Heart right ventricle (tissue), 16 donors: ENCODE measurements around the gene MS4A10. TPM values are rescaled to one million over a fixed set of nuclear protein-coding genes. Genes with fewer than 3 reads are reported as not detected.

ENCODE experiments used
- ATAC-seq, 8 donors: fragments of 200-7000 bp; cut with Tn5 transposase; one replicate each; pipeline ENCODE4 v1.9.1; 2020; ENCODE audit warnings: mild to moderate bottlenecking in 8 of 8, moderate library complexity in 8 of 8, moderate number of reproducible peaks in 1 of 8
- DNase-seq, 2 donors: peaks; one replicate each; pipeline ENCODE4 v3.0.0-alpha.2; 2020
- H3K27ac ChIP-seq, 10 donors: fragments of 200-600 bp; sonication (generic) in 2 of 10; one replicate each; pipeline versions ENCODE4 v1.5.0 to v1.8.0; 2020 to 2022; ENCODE audit warnings: mild to moderate bottlenecking in 3 of 10
- H3K27me3 ChIP-seq, 7 donors: fragments of 200-600 bp; one replicate each; pipeline ENCODE4 v1.8.0; 2021 to 2022; ENCODE audit warnings: mild to moderate bottlenecking in 2 of 7
- H3K36me3 ChIP-seq, 9 donors: fragments of 200-600 bp; sonication (generic) in 1 of 9; one replicate each; pipeline versions ENCODE4 v1.5.0 to v1.8.0; 2020 to 2022; ENCODE audit warnings: mild to moderate bottlenecking in 2 of 9
- H3K4me1 ChIP-seq, 9 donors: fragments of 200-600 bp; sonication (generic) in 1 of 9; one replicate each; pipeline versions ENCODE4 v1.5.0 to v1.8.0; 2020 to 2022; ENCODE audit warnings: mild to moderate bottlenecking in 4 of 9
- H3K4me3 ChIP-seq, 10 donors: fragments of 200-600 bp; sonication (generic) in 2 of 10; one replicate each; pipeline versions ENCODE4 v1.5.0 to v1.8.0; 2020 to 2022; ENCODE audit warnings: mild to moderate bottlenecking in 7 of 10, moderate library complexity in 2 of 10
- H3K9me3 ChIP-seq, 11 donors: fragments of 200-600 bp in 10 of 11; sonication (generic) in 2 of 11; one replicate each; pipeline versions ENCODE4 v1.5.0 to v1.8.0; 2013 to 2022; ENCODE audit warnings: mild to moderate bottlenecking in 2 of 11, control low read depth in 1 of 11, moderate library complexity in 1 of 11
- WGBS, 2 donors: extraction: QIAGEN DNeasy Blood & Tissue Kit; methylation state at CpG; one replicate each; pipeline ENCODE4 v1.1.7; 2013; ENCODE audit warnings: inconsistent platforms in 1 of 2; 5-methylcytosine and 5-hydroxymethylcytosine counted together
- intact Hi-C, 10 donors: fragments of 100-400 bp; cut with DNase I; formaldehyde crosslinking; loops; one replicate each; pipeline versions ENCODE4 v1.11.1 to v1.14.2; 2022
- polyA plus RNA-seq, 2 donors: library from polyadenylated mRNA; stranded (reverse); fragments of 200-250 nt; gene quantifications; one replicate each; pipeline ENCODE4 v1.2.3, GENCODE V29; 2013
- total RNA-seq, 10 donors: library from RNA; stranded (reverse); fragmentation: NEBNext Ultra II Directional in 3 of 10; extraction: Animal tissue kit (Norgen Biotek cat#: 25700) in 3 of 10; gene quantifications; one replicate each; pipeline versions ENCODE4 v1.2.1 to v1.2.4, GENCODE V29; 2021 to 2023
- TF ChIP-seq, protein P1 (sequence below), 9 donors: fragments of 200-600 bp; sonication (generic) in 2 of 9; IDR thresholded peaks; one replicate each; pipeline versions ENCODE4 v1.5.0 to v1.8.0; 2021 to 2022; ENCODE audit warnings: antibody characterized with exemption in 9 of 9, mild to moderate bottlenecking in 5 of 9, moderate library complexity in 1 of 9
- donor health status: Arrhythmogenic right ventricular cardiomyopathy.
- donor health status: ischemic (EF 13 %, LVEDD 7.1; RV severe dilation, severe dysfunction).
- donor health status: healthy with polysubstance abuse.
- donor health status: DM: no; HTN: yes; CAD: no.
- donor health status: DM: no; HTN: no; CAD: no.
- donor health status: ischemic (EF 25% LVEDD 6.9; RV normal size, moderate dysfunction).
- donor health status: ischemic (EF 25% LVEDD 5.7; RV mildly dilated, moderate dysfunction).
- donor health status: healthy.
- donor health status: DM: yes; HTN: yes; CAD: no.
- donor health status: Ischemic cardiomyopathy.
- donor health status: ischemic (EF 35%, LVEDD 5.7; RV mildly dilated, moderate dysfunction).
- donor health status: nonischemic (EF 11% LVEDD 7.7; RV severe dilation, severe dysfunction).
- donor health status: DM: yes; HTN: yes; CAD: no.
- donor health status: PGD.
- donor health status: ischemic (EF 29% LVEDD 5.4; RV normal size, mild dysfunction).
- donor health status: nonischemic (EF 23%, LVEDD 6.1; RV moderate dilation, normal function).

MS4A10 gene
- total and polyA plus RNA-seq, 12 donors, result not detected

DNA sequence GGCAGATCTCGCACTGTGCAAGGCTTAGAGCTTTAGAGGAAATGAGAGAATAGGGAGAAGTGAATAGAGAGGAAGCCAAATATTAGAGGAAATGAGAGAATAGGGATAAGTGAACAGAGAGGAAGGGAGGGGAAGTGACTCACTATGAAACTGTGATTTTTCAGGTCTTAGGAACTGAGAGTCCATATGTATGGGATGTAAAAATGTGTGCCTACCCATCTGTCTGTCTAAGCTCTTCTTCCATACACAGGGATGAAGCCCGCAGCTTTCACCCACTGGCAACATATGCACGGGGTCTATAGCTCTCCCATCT lies 50.4 kb downstream of the MS4A10 start:
- H3K4me3 ChIP-seq, result no peak overlapping the region
- DNase-seq (no peak), ATAC-seq (peak in 3 of 8 donors; percentile 32 to 40 (median 37))
- peaks cover 0 to 40% (median 5%) of the 10 kb centered on the region in 9 donors for H3K4me1 ChIP-seq
- peak overlapping the region in 1 of 10 donors; percentile 69 for H3K27ac ChIP-seq
- intact Hi-C loops, result loop anchor here in 4 of 10 donors (10.0 kb wide), 3 partner anchors 299 to 349 kb away; no protein-coding TSS in a partner anchor
- no peaks in the 10 kb centered on the region for H3K36me3 ChIP-seq
- 67 to 76% methylated on average over 3 of the region's 3 CpGs for WGBS, 2 donors
- TF ChIP-seq, protein P1, sequence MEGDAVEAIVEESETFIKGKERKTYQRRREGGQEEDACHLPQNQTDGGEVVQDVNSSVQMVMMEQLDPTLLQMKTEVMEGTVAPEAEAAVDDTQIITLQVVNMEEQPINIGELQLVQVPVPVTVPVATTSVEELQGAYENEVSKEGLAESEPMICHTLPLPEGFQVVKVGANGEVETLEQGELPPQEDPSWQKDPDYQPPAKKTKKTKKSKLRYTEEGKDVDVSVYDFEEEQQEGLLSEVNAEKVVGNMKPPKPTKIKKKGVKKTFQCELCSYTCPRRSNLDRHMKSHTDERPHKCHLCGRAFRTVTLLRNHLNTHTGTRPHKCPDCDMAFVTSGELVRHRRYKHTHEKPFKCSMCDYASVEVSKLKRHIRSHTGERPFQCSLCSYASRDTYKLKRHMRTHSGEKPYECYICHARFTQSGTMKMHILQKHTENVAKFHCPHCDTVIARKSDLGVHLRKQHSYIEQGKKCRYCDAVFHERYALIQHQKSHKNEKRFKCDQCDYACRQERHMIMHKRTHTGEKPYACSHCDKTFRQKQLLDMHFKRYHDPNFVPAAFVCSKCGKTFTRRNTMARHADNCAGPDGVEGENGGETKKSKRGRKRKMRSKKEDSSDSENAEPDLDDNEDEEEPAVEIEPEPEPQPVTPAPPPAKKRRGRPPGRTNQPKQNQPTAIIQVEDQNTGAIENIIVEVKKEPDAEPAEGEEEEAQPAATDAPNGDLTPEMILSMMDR (IDR thresholded peaks at IDR 0.05), result no peak
- H3K9me3 ChIP-seq, result no peaks in the 10 kb centered on the region
- H3K27me3 ChIP-seq, result no peaks in the 10 kb centered on the region

DNA sequence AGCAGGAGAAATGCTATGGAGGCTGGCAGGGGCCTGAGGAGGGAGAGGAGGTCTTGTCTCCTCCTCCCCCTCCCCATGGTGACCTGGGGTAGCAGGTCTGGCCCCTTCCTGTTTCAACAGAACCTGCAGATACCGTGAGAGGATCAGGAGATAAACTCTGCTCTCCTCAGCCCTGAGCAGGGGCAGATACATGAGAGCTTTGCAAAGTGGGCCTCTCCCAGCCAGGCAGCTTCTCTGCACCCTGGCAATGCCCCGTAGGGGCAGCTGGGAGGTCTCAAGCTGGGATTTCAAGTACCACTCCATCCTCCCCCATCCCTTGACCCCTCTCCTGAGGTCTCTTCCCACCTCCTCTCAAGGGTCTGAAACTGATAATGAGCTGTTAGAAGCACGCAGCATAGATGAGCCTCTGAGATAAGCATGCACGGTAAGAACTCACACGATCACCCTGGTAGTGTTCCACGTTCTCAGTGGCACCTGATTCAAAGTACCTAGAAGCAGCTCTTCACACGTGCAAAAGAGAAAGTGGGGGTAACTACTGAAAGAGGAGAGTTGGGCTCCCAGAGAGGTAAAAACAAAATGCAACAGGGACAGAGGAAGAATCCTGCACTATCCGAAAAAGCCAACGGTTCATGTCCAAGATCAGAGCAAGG lies 51.9 kb downstream of the MS4A10 start:
- WGBS, 2 donors, result 57 to 68% methylated on average over 9 of the region's 9 CpGs
- intact Hi-C loops, result loop anchor here in 4 of 10 donors (10.0 kb wide), 3 partner anchors 298 to 348 kb away; no protein-coding TSS in a partner anchor
- no peak for DNase-seq

DNA sequence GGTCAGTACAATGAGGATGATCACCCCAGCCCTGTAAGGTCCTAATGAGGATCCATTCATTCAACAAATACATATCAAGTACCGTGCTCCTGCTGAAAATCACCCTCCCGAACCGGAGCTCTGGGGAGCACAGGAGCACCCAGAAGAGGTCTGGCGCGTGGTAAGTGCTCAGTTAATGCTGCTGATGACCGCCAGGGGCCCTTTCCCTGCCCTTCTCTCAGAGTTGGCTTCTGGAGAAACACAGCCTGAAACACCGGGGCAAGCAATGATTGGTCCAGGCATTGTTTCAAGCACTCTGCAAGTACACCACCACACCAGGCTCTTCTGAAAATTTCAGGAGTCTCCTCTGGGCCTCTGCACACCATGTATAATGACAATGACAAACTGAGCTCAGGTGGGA lies 53.0 kb downstream of the MS4A10 start:
- intact Hi-C loops, result loop anchor here in 4 of 10 donors (10.0 kb wide), 3 partner anchors 297 to 347 kb away; no protein-coding TSS in a partner anchor
- no peak for DNase-seq
- 72 to 81% methylated on average over 7 of the region's 7 CpGs for WGBS, 2 donors
- TF ChIP-seq, protein P1 (IDR thresholded peaks at IDR 0.05), result no peak
- Histone ChIP-seq H3K36me3 (no peaks in the 10 kb centered on the region), H3K27ac (no peak overlapping the region), H3K4me1 (peaks cover 12 to 53% (median 22%) of the 10 kb centered on the region in 9 donors), H3K4me3 (no peak overlapping the region), H3K27me3 (no peaks in the 10 kb centered on the region), H3K9me3 (no peaks in the 10 kb centered on the region)
- no peak for ATAC-seq

More for the DNA sequence above, 51.9 kb downstream of the MS4A10 start:
- no peaks in the 10 kb centered on the region for H3K27me3 ChIP-seq
- no peak overlapping the region for H3K4me3 ChIP-seq
- peaks cover 7 to 43% (median 13%) of the 10 kb centered on the region in 9 donors for H3K4me1 ChIP-seq
- H3K9me3 ChIP-seq, result no peaks in the 10 kb centered on the region
- no peak for ATAC-seq
- TF ChIP-seq, protein P1 (IDR thresholded peaks at IDR 0.05), result no peak
- H3K27ac ChIP-seq, result no peak overlapping the region
- no peaks in the 10 kb centered on the region for H3K36me3 ChIP-seq

DNA sequence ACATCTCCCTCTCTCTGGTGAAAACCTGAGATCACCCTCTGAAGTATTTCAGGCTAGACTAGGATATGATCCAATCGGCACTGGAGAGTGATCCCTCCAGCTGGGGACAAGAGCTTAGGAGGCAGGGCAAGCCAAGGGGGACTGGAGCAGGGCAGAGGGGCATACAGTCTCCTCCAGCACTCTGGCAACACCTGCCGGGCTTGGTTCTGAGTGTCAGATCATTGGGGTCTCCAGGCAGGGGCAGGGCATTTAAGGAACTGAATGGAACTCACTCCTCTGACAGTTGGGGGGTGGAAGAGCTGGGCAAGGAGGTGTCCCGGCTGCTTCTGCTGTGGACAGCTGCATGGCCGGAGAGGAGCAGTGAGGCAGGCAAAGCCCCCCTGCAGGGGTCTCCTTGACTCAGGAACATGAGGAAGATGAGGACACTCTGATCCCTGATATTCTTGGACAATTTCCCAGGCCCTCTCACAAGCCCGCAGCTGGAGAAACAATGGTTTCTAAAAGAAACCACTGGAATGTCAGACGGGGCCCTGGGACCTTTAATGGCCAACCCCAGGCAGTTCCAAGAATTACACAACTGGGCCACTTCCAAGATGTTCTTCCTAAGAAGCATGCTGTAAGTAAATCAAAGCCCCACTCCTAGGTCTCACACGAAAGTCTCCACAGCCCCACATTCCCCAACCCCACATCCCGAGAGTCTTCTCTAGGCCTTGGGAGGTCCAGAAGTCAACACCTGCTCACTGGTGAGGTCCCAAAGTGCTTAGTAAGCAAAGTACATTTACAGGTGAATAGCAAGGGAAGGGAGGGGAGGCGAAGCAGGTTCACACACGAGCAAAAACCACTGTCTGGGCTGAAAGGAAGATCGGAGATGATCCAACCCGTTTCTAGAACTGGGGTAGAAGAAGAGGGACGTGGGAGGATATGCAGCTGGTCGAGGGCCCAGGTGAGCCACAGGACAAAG lies 55.6 kb downstream of the MS4A10 start:
- Histone ChIP-seq H3K36me3 (peaks cover 0 to 9% (median 0%) of the 10 kb centered on the region in 9 donors), H3K27ac (peak overlapping the region; percentile 64 to 88 (median 80)), H3K4me3 (peak overlapping the region in 7 of 10 donors; percentile 77 to 96 (median 85)), H3K27me3 (no peaks in the 10 kb centered on the region), H3K9me3 (no peaks in the 10 kb centered on the region), H3K4me1 (peaks cover 23 to 61% (median 38%) of the 10 kb centered on the region in 9 donors)
- 63 to 66% methylated on average over 14 of the region's 14 CpGs for WGBS, 2 donors
- TF ChIP-seq, protein P1 (IDR thresholded peaks at IDR 0.05), result no peak
- DNase-seq, result peak in 1 of 2 donors; percentile 79
- peak; percentile 23 to 72 (median 50) for ATAC-seq
- intact Hi-C loops, result loop anchor here in 3 of 10 donors (5.0 kb wide), 1 partner anchor 37 kb away; no protein-coding TSS in a partner anchor
